Measurements from ENCODE around the gene KHK.

Gene KHK

GRCh38 chr2:27139310-27139709, 52.7 kb downstream of the KHK start, which contains the start of gene PRR30:
Gene PRR30 (minus strand): TSS chr2:27139410. CDS start chr2:27138329, 1,081 bp downstream.
- no peak within 1 kb of the TSS for H3K27ac ChIP-seq (ENCODE audit: extremely low read depth, low read depth, low read length)
- H3K36me3 ChIP-seq (ENCODE audit: control insufficient read depth in 2 of 2, insufficient read depth in 1 of 2, low read length in 2 of 2) = no peaks in the 10 kb centered on the region
- ChIA-PET POLR2A (no interaction called here), CTCF (no interaction called here)
- TF ChIP-seq GLI4 (tag by site-specific recombination; IDR thresholded peaks at IDR 0.05) (no peak), ZBTB49 (tag by site-specific recombination; IDR thresholded peaks at IDR 0.05; ENCODE audit: low read depth) (no peak)
- no peak within 1 kb of the TSS for H3K4me3 ChIP-seq (ENCODE audit: low read depth, low read length)
- H3K9me3 ChIP-seq (ENCODE audit: control insufficient read depth, insufficient read depth, low read depth, low read length) = no peaks in the 10 kb centered on the region
- no peaks in the 10 kb centered on the region for H3K4me1 ChIP-seq (ENCODE audit: control insufficient read depth, insufficient read depth, low read length)

GRCh38 chr2:27143285-27143684, 56.7 kb downstream of the KHK start:
- no peaks in the 10 kb centered on the region for H3K4me1 ChIP-seq (ENCODE audit: control insufficient read depth, insufficient read depth, low read length)
- CTCF ChIA-PET = no interaction called here
- POLR2A ChIA-PET = no interaction called here
- H3K9me3 ChIP-seq (ENCODE audit: control insufficient read depth, insufficient read depth, low read depth, low read length) = no peaks in the 10 kb centered on the region
- no peak overlapping the region for H3K27ac ChIP-seq (ENCODE audit: extremely low read depth, low read depth, low read length)
- no peaks in the 10 kb centered on the region for H3K36me3 ChIP-seq (ENCODE audit: control insufficient read depth in 2 of 2, insufficient read depth in 1 of 2, low read length in 2 of 2)
- H3K4me3 ChIP-seq (ENCODE audit: low read depth, low read length) = no peak overlapping the region
- TF ChIP-seq ZNF555 (tag by site-specific recombination; conservative IDR thresholded peaks at IDR 0.05) = no peak
- TF ChIP-seq IKZF3 (tag by site-specific recombination; IDR thresholded peaks at IDR 0.05) = no peak
- TF ChIP-seq ZNF148 (tag by site-specific recombination; IDR thresholded peaks at IDR 0.05; ENCODE audit: borderline replicate concordance) = no peak
- no peak for TF ChIP-seq ZNF561 (tag by site-specific recombination; IDR thresholded peaks at IDR 0.05; ENCODE audit: borderline replicate concordance)

GRCh38 chr2:27145682-27146081, 59.1 kb downstream of the KHK start:
- Histone ChIP-seq H3K4me3 (ENCODE audit: low read depth, low read length) (no peak overlapping the region), H3K36me3 (ENCODE audit: control insufficient read depth in 2 of 2, insufficient read depth in 1 of 2, low read length in 2 of 2) (no peaks in the 10 kb centered on the region), H3K27ac (ENCODE audit: extremely low read depth, low read depth, low read length) (no peak overlapping the region), H3K9me3 (ENCODE audit: control insufficient read depth, insufficient read depth, low read depth, low read length) (no peaks in the 10 kb centered on the region), H3K4me1 (ENCODE audit: control insufficient read depth, insufficient read depth, low read length) (no peaks in the 10 kb centered on the region)
- TF ChIP-seq ZBTB17 (tag by site-specific recombination; IDR thresholded peaks at IDR 0.05) (0 out of 2 replicates have a peak, but pooled peaks have one; percentile 23), ZNF239 (tag by site-specific recombination; IDR thresholded peaks at IDR 0.05) (no peak), SP7 (tag by site-specific recombination; IDR thresholded peaks at IDR 0.05) (peak; percentile 85), ZNF701 (tag by site-specific recombination; IDR thresholded peaks at IDR 0.05) (no peak), ZBTB11 (tag by site-specific recombination; conservative IDR thresholded peaks at IDR 0.05; ENCODE audit: low read depth) (no peak)
- CTCF ChIA-PET = no interaction called here
- POLR2A ChIA-PET = no interaction called here
